Left ventricle myocardium inferior (tissue), 1 donor: ENCODE measurements around the gene SBF2. TPM values are rescaled to one million over a fixed set of nuclear protein-coding genes. Genes with fewer than 3 reads are reported as not detected.

Experiments used
- DNase-seq: peaks from one replicate; pipeline ENCODE4 v3.0.0-alpha.2; 2020
- H3K27ac ChIP-seq: fragments of 200-600 bp; replicated peaks from 2 replicates; pipeline ENCODE4 v1.8.0; 2021
- H3K27me3 ChIP-seq: fragments of 200-600 bp; 2 replicates; pipeline ENCODE4 v1.8.0; 2021; ENCODE audit warnings: low read depth
- H3K36me3 ChIP-seq: fragments of 200-600 bp; 2 replicates; pipeline ENCODE4 v1.8.0; 2021
- H3K4me1 ChIP-seq: fragments of 200-600 bp; 2 replicates; pipeline ENCODE4 v1.8.0; 2021
- H3K4me3 ChIP-seq: fragments of 200-600 bp; 2 replicates; pipeline ENCODE4 v1.8.0; 2021; ENCODE audit warnings: mild to moderate bottlenecking, moderate library complexity
- H3K9me3 ChIP-seq: fragments of 200-600 bp; replicated peaks from 2 replicates; pipeline ENCODE4 v1.8.0; 2021
- CTCF ChIP-seq: fragments of 200-600 bp; IDR thresholded peaks from 2 replicates; pipeline ENCODE4 v1.8.0; 2021; ENCODE audit warnings: antibody characterized with exemption, mild to moderate bottlenecking, borderline replicate concordance
- intact Hi-C: fragments of 100-400 bp; cut with micrococcal nuclease; formaldehyde crosslinking; loops from one replicate; pipeline ENCODE4 v1.11.0; 2022
- total RNA-seq: library from RNA; stranded (reverse); fragmentation: NEBNext Ultra II Directional; extraction: Animal tissue kit (Norgen Biotek cat#: 25700); gene quantifications from one replicate; pipeline ENCODE4 v1.2.1, GENCODE V29; 2021
- donor health status: DM: no; HTN: yes; CAD: no; lungs with severe emphysema.

SBF2 gene
- total RNA-seq, 1 donor from 2014 or later: 17.8 TPM

DNA sequence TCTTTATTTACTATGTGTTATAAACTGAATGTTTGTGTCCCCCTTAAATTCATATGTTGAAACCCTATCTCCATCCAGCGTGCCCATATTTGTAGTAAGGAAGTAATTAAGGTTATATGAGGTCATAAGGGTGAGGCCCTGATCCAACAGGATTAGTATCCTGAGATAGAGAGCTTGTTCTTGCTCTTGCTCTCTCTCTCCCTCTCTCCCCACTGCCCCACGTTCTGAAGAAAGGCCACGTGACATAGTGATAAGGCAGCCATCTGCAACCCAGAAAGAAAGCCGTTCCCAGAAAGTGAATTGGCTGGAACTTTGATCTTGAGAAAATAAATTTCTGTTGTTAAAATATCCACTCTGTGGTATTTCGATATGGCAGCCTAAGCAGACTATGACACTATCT, 417.7 kb downstream of the SBF2 start:
- H3K9me3 ChIP-seq: peaks cover 26% of the 10 kb centered on the region
- no peak for DNase-seq
- intact Hi-C loops: no loop called here
- no peak overlapping the region for H3K27ac ChIP-seq
- H3K27me3 ChIP-seq: no peaks in the 10 kb centered on the region
- no peak overlapping the region for H3K4me3 ChIP-seq
- no peaks in the 10 kb centered on the region for H3K4me1 ChIP-seq
- no peak for TF ChIP-seq CTCF
- H3K36me3 ChIP-seq: peaks cover 18% of the 10 kb centered on the region

GRCh38 chr11:9875862-9876261, 418.2 kb downstream of the SBF2 start:
- Histone ChIP-seq H3K4me3 (no peak overlapping the region), H3K4me1 (no peaks in the 10 kb centered on the region), H3K36me3 (peaks cover 18% of the 10 kb centered on the region), H3K9me3 (peaks cover 30% of the 10 kb centered on the region), H3K27ac (no peak overlapping the region), H3K27me3 (no peaks in the 10 kb centered on the region)
- TF ChIP-seq CTCF: no peak
- DNase-seq: no peak
- intact Hi-C loops: no loop called here

DNA sequence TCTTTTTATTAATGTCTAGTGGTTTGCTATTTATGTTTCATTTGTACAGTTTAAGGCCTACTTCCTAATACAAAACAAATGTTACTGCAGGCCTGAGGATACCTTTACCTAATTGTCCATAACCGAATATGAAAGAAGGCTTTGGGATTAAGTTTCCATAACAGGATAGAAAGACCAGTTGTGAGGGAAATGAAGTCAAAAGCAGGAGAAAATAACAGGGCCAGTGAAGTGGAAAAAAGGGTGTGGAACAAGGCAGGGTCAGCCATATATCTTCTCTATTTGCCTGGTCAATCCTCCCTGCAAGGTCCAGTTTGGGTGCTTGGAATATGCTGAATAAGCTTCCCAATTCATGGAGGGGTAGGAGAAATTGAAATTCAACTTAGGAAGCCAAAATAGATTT, 418.6 kb downstream of the SBF2 start:
- Histone ChIP-seq H3K4me3 (no peak overlapping the region), H3K27ac (no peak overlapping the region), H3K27me3 (no peaks in the 10 kb centered on the region), H3K9me3 (peaks cover 34% of the 10 kb centered on the region), H3K36me3 (peaks cover 20% of the 10 kb centered on the region), H3K4me1 (no peaks in the 10 kb centered on the region)
- TF ChIP-seq CTCF: no peak
- intact Hi-C loops: no loop called here
- no peak for DNase-seq

GRCh38 chr11:9874466-9874865, 419.6 kb downstream of the SBF2 start:
- intact Hi-C loops: no loop called here

DNA sequence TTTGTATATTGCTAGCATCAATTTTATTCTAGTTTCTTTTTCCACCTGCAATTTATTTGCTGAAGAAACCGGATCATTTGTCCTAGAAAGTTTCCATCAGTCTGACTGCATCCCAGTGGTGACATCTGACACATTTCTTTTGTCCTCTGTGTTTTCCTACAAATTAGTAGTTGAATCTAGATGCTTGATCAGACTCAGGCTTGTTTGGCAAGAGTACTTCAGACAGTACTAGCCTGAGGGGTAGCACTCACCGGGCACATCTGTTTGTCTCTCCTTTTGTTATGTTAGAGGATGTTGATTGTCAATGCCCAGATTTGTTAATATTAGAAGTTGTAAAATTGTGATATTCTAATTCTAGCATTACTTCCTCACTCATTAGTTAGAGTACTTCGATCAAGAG, 425.4 kb downstream of the SBF2 start:
- peaks cover 14% of the 10 kb centered on the region for H3K36me3 ChIP-seq
- H3K9me3 ChIP-seq: peaks cover 27% of the 10 kb centered on the region
- H3K27ac ChIP-seq: no peak overlapping the region
- no peak for DNase-seq
- TF ChIP-seq CTCF: no peak
- no peaks in the 10 kb centered on the region for H3K4me1 ChIP-seq
- intact Hi-C loops: loop anchor here (10.0 kb wide), 1 partner anchor 456 kb away; no protein-coding TSS in a partner anchor
- H3K27me3 ChIP-seq: no peaks in the 10 kb centered on the region
- H3K4me3 ChIP-seq: no peak overlapping the region

More at GRCh38 chr11:9874466-9874865, 419.6 kb downstream of the SBF2 start:
- H3K27ac ChIP-seq: no peak overlapping the region
- peaks cover 22% of the 10 kb centered on the region for H3K36me3 ChIP-seq
- no peaks in the 10 kb centered on the region for H3K27me3 ChIP-seq
- H3K4me1 ChIP-seq: no peaks in the 10 kb centered on the region
- H3K4me3 ChIP-seq: no peak overlapping the region
- peaks cover 36% of the 10 kb centered on the region for H3K9me3 ChIP-seq
- DNase-seq: no peak
- TF ChIP-seq CTCF: no peak
